Psoas muscle (tissue), 8 donors: Measurements from ENCODE around the gene SMIM44. TPM values are rescaled to one million over a fixed set of nuclear protein-coding genes. Genes with fewer than 3 reads are reported as not detected.

Source experiments
- ATAC-seq, 4 donors: fragments of 200-7000 bp; cut with Tn5 transposase; one replicate each; pipeline ENCODE4 v1.9.1; 2020; ENCODE audit warnings: moderate library complexity in 3 of 4, mild to moderate bottlenecking in 2 of 4
- DNase-seq, 2 donors: peaks; one replicate each; pipeline ENCODE4 v3.0.0-alpha.2; 2020
- H3K27ac ChIP-seq: fragments of 200-600 bp; one replicate; pipeline ENCODE4 v1.8.0; 2022
- H3K27me3 ChIP-seq, 3 donors: fragments of 200-600 bp in 1 of 3; one replicate each; pipeline versions ENCODE4 v1.6.1 to v1.8.0; 2013 to 2022; ENCODE audit warnings: low read length in 2 of 3, mild to moderate bottlenecking in 2 of 3, moderate library complexity in 1 of 3; ENCODE audit not compliant: insufficient read depth in 3 of 3
- H3K36me3 ChIP-seq, 2 donors: fragments of 200-600 bp in 1 of 2; one replicate each; pipeline versions ENCODE4 v1.6.1 to v1.8.0; 2013 to 2022; ENCODE audit warnings: low read depth in 1 of 2, mild to moderate bottlenecking in 1 of 2, moderate library complexity in 1 of 2; ENCODE audit not compliant: insufficient read depth in 1 of 2
- H3K4me1 ChIP-seq: fragments of 200-600 bp; one replicate; pipeline ENCODE4 v1.8.0; 2022
- H3K4me3 ChIP-seq: fragments of 200-600 bp; one replicate; pipeline ENCODE4 v1.8.0; 2022; ENCODE audit warnings: mild to moderate bottlenecking
- H3K9me3 ChIP-seq: fragments of 200-600 bp; one replicate; pipeline ENCODE4 v1.8.0; 2022
- WGBS, 3 donors: extraction: QIAGEN DNeasy Blood & Tissue Kit; methylation state at CpG; one replicate each; pipeline versions ENCODE4 v1.1.6 to v1.1.7; 2013; 5-methylcytosine and 5-hydroxymethylcytosine counted together
- intact Hi-C, 2 donors: fragments of 100-400 bp; cut with DNase I; formaldehyde crosslinking; loops; one replicate each; pipeline versions ENCODE4 v1.11.0 to v1.14.2; 2022
- polyA plus RNA-seq, 3 donors: library from polyadenylated mRNA; stranded (reverse); fragments of 200-250 nt; gene quantifications; one replicate each; pipeline ENCODE4 v1.2.3, GENCODE V29; 2013
- total RNA-seq, 4 donors: library from RNA; stranded (reverse); fragmentation: NEBNext Ultra II Directional in 2 of 4; extraction: Animal tissue kit (Norgen Biotek cat#: 25700) in 2 of 4; gene quantifications; one replicate each; pipeline versions ENCODE4 v1.2.1 to v1.2.4, GENCODE V29; 2021 to 2023
- TF ChIP-seq, protein P1 (sequence below): fragments of 200-600 bp; IDR thresholded peaks from one replicate; pipeline ENCODE4 v1.8.0; 2022; ENCODE audit warnings: antibody characterized with exemption
- donor health status: healthy with polysubstance abuse.
- donor health status: DM: no; HTN: no; CAD: no; lungs with moderate emphysema.
- donor health status: Bipolar disorder and iron deficiency.
- donor health status: healthy.
- donor health status: DM: yes; HTN: yes; CAD: no.
- donor health status: DM: no; HTN: no; CAD: no.
- donor health status: DM: no; HTN: no; CAD: no.
- donor health status: DM: yes; HTN: yes; CAD: no.

Gene SMIM44
- total and polyA plus RNA-seq, 7 donors = not detected

- ATAC-seq (peak; percentile 14 to 20 (median 16)), DNase-seq (no peak)
- no peaks in the 10 kb centered on the region for H3K9me3 ChIP-seq
- peaks cover 0 to 31% of the 10 kb centered on the region in 2 donors for H3K36me3 ChIP-seq
- no peaks in the 10 kb centered on the region for H3K27me3 ChIP-seq
- no peaks in the 10 kb centered on the region for H3K4me1 ChIP-seq
- WGBS, 3 donors = 62 to 75% (median 72%) methylated on average over 6 to 7 of the region's 7 CpGs
- H3K27ac ChIP-seq = no peak overlapping the region
- intact Hi-C loops = no loop called here
- no peak overlapping the region for H3K4me3 ChIP-seq
- TF ChIP-seq, protein P1, sequence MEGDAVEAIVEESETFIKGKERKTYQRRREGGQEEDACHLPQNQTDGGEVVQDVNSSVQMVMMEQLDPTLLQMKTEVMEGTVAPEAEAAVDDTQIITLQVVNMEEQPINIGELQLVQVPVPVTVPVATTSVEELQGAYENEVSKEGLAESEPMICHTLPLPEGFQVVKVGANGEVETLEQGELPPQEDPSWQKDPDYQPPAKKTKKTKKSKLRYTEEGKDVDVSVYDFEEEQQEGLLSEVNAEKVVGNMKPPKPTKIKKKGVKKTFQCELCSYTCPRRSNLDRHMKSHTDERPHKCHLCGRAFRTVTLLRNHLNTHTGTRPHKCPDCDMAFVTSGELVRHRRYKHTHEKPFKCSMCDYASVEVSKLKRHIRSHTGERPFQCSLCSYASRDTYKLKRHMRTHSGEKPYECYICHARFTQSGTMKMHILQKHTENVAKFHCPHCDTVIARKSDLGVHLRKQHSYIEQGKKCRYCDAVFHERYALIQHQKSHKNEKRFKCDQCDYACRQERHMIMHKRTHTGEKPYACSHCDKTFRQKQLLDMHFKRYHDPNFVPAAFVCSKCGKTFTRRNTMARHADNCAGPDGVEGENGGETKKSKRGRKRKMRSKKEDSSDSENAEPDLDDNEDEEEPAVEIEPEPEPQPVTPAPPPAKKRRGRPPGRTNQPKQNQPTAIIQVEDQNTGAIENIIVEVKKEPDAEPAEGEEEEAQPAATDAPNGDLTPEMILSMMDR = no peak
Observed at GRCh38 chr19:3465552-3465951, 17.7 kb downstream of the SMIM44 start.

- no peaks in the 10 kb centered on the region for H3K27me3 ChIP-seq
- H3K4me3 ChIP-seq = no peak overlapping the region
- no peak overlapping the region for H3K27ac ChIP-seq
- 68 to 82% (median 69%) methylated on average over 16 to 31 of the region's 31 CpGs for WGBS, 3 donors
- peak in 2 of 4 donors; percentile 21 to 26 for ATAC-seq
- TF ChIP-seq, protein P1 = no peak
- no peaks in the 10 kb centered on the region for H3K9me3 ChIP-seq
- DNase-seq = no peak
- intact Hi-C loops = no loop called here
- peaks cover 3% of the 10 kb centered on the region for H3K4me1 ChIP-seq
- peaks cover 0 to 37% of the 10 kb centered on the region in 2 donors for H3K36me3 ChIP-seq
Observed at GRCh38 chr19:3464587-3465235, 18.5 kb downstream of the SMIM44 start.

GRCh38 chr19:3463714-3464586 lies 19.3 kb downstream of the SMIM44 start:
- Histone ChIP-seq H3K4me1 (peaks cover 9% of the 10 kb centered on the region), H3K9me3 (no peaks in the 10 kb centered on the region), H3K36me3 (peaks cover 0 to 37% of the 10 kb centered on the region in 2 donors), H3K4me3 (no peak overlapping the region), H3K27me3 (no peaks in the 10 kb centered on the region), H3K27ac (no peak overlapping the region)
- DNase-seq (no peak), ATAC-seq (no peak)
- intact Hi-C loops = no loop called here
- WGBS, 3 donors = 78 to 79% (median 79%) methylated on average over 51 to 57 of the region's 57 CpGs
- TF ChIP-seq, protein P1 = no peak

GRCh38 chr19:3462991-3463713 lies 20.1 kb downstream of the SMIM44 start:
- Histone ChIP-seq H3K9me3 (no peaks in the 10 kb centered on the region), H3K4me3 (no peak overlapping the region), H3K27ac (no peak overlapping the region), H3K36me3 (peaks cover 0 to 37% of the 10 kb centered on the region in 2 donors), H3K4me1 (peaks cover 15% of the 10 kb centered on the region), H3K27me3 (no peaks in the 10 kb centered on the region)
- ATAC-seq (no peak), DNase-seq (no peak)
- TF ChIP-seq, protein P1 = no peak
- intact Hi-C loops = no loop called here
- WGBS, 3 donors = 78 to 79% (median 78%) methylated on average over 47 to 58 of the region's 58 CpGs
